PC-9 (cell line): ENCODE data around the gene HTRA1.

Source experiments
- CTCF ChIP-seq: fragments of 200-600 bp; sonication (generic); conservative IDR thresholded peaks from 2 replicates; pipeline ENCODE4 v1.6.1; 2017; ENCODE audit warnings: mixed run types, antibody characterized with exemption, mild to moderate bottlenecking, moderate library complexity
- EZH2 ChIP-seq: fragments of 200-600 bp; sonication (generic); IDR thresholded peaks from 2 replicates; pipeline ENCODE4 v1.8.0; 2017; ENCODE audit warnings: antibody characterized with exemption, low read depth

DNA sequence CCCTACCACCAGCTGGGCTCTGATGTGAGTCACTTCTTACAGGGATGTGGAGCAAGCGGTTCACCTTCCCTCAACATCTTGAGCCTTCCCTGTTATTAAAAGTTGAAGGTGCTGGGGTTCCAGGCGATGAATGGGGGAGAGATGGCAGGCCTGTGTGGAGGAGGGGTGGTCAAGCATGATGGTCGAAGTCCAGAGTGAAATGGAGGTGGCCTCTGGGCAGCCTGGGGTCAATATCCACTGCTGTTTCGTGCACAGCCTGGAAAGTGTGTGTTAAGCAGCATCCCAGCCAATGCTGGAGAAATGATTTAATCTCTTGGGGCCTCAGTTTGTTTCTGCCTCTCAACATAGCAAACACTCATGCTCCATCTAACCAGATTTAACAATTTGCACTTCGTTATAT lies 65.5 kb downstream of the HTRA1 start:
- no peak for TF ChIP-seq CTCF
- no peak for TF ChIP-seq EZH2
